Hematopoietic multipotent progenitor cell treated with erythropoietin and hydrocortisone succinate and interleukin-3 and kit ligand, for 4 days (in vitro differentiated cells): ENCODE data around the gene COMMD9.

Source experiments
- DNase-seq: peaks from one replicate; pipeline ENCODE4 v3.0.0-alpha.2; 2015

COMMD9 gene

GRCh38 chr11:36295926-36296325 lies 6.7 kb upstream of the COMMD9 start, which contains the start of gene PRR5L:
PRR5L (plus strand) TSS chr11:36296288; CDS start chr11:36401122, 104,834 bp downstream.
- DNase-seq = no peak

- peak; percentile 80 for DNase-seq
Measured at GRCh38 chr11:36292311-36292722, 3.1 kb upstream of the COMMD9 start.

DNA sequence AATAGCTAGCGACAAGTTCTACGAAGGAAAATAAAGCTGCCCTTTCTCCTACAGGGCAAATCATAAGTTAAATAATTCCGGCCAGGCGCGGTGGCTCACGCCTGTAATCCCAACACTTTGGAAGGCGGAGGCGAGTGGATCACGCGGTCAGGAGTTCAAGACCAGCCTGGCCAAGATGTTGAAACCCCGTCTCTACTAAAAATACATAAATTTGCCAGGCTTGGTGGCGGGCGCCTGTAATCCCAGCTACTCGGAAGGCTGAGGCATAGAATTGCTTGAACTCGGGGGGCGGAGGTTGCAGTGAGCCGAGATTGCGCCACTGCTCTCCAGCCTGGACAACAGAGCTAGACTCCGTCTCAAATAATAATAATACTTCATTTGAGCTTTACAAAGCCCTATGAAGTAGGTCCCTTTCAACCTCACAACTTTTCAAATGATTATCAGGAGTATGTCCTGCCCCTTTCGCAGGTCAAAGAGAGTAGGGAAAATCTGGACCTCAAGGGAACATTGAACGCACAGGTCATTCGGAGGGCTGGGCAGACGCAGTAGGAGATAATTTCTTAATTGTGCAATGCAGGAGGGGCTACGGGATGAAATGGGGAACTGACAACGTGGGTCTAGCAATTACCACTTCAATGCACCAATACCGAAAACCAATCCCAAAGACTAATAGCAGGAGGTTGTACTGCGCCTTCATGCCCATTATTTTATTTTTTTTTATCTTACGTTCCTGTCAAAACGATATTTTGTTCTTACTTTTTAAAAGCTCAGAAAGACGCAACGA lies 590 bp downstream of the COMMD9 start:
- DNase-seq = peak; percentile 67

DNA sequence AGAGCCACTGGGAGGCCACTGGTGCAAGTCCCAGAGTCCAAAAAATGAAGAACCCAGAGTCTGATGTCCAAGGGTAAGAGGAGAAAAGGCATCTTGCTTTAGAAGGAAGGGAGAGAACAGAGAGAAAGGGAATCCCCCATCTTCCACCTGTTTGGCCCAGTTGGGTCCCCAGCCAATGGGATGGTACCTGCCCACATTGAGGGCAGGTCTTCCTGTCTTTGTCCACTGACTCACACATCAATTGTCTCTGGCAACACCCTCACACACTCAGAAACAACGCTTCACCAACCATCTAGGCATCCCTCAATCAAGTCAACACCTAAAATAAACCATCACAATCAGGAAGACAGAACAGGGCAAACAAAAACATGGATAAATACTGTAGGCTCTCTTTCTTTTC lies 6.3 kb downstream of the COMMD9 start:
- no peak for DNase-seq

DNA sequence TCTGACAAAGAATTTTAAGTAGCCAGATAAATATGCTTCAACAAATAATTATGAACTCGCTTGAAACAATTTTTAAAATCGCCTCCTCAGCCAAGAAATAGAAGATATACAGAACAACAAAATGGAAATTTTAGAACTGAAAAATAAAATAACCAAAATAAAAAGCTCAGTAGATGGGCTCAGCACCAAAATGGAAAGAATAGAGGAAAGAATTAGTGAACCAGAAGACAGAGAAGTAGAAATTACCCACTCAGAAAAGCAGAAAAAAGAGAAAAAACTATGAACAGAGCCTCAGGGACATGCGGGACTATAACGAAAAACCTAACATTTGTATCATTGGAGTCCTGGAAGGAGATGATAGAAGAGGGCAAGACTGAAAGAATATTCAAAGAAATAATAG lies 7.4 kb downstream of the COMMD9 start:
- no peak for DNase-seq

DNA sequence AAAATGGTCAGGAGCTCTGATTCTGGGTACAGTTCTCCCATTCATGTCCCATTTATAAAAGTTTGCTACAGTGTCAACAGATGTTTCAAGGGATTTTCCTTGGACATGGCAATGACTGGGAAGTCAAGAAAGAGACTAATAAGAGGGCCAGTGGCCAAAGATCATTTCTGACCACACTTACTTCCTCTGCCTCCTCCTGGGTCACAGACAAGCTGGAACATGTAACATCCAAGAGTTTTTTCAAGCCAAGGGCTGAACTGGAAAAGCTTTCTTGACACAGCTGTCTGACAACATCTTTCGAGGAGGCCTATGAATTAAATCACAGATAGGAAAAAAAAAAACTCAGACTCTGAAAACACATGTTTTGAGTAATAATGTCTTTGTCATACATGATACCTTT lies 8.7 kb downstream of the COMMD9 start:
- DNase-seq = no peak

DNA sequence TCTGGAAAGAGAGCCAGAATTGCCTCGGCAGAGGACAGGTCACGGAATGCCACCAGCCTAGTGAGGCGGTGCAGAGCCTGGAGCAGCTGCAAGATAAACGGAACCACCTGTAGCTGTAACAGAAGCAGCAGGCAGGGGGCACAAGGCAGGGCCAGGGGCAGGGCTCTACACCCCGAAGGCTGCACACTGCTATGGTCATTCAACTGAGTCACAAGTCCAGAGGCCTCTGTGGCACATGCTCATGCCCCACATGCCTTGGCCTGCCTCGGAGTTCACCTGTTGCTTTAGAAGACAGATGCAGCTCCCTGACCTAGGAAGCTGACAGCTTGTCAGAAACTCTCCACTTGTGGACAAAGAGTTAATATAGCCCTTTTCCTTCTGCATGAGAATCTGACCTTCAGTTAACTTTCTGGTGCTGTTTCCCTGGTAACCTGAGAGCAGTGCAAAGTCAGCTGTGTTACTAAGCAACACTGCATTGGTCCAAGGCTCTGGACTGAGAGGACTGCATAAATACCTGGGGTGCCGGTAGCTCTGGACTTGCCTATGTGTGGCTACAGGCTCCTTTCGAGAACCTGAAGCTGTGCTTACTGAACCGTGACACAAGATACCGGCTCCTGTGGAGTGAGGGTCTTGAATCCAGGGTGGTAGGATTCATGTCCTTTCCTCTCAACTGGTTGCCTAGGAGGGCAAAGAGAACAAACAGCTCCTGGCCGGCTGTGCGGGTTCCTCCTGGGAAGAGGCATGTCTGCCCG lies 10.5 kb downstream of the COMMD9 start:
- DNase-seq = no peak

DNA sequence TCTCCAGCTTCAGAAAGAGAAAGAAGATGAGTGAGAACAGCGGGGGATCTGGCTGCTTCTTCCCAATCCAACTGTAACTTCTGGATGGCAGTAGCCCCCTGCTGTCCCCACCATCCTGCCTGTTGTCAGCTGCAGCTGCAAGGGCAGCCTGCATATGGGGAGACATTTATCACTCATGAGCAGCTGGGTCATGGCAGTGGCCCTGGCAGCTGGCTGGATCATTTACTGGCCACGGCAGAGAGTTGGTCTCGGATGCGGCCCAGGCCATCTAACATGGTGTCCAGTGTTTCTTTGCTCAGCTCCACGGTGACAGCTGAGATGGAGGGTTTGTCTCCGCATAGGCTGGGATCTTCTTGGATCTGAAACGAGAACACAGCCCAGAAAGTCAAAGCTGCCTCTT lies 14.8 kb downstream of the COMMD9 start:
- no peak for DNase-seq

GRCh38 chr11:36273110-36273509 lies 16.1 kb downstream of the COMMD9 start:
- no peak for DNase-seq

- peak; percentile 63 for DNase-seq
Measured at GRCh38 chr11:36271794-36272407, 17.3 kb downstream of the COMMD9 start.

- no peak for DNase-seq
Measured at GRCh38 chr11:36270701-36271100, 18.5 kb downstream of the COMMD9 start.

DNA sequence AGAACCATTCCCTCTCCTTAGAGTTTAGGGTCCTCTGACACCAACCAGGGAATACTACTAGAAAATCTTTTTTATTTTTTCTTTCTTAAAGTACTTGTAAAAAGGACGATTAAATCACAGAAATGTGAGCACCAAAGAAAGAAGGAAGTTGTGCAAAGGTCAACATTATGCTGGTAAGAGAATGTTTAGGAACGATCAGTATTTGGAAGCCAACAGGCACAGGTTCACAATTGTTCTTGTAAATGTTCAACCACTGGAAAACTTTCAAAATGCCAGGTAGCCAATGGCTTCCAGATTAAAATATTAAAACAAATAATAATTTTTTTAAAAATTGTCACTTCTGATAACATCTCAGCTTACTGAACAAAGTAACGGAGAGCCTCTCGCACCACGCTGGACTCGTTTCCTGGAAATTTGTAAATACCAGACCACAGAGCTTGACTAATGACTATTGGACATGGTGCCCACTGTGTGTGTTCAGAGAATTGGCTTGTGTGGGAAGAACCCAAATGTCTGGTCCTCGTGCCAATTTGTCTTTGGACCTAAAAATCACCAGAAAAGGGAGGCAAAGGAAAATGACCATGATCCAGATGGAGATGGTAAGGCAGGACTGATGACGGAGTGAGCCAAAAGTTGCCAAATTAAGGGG lies 20.8 kb downstream of the COMMD9 start:
- peak; percentile 24 for DNase-seq

DNA sequence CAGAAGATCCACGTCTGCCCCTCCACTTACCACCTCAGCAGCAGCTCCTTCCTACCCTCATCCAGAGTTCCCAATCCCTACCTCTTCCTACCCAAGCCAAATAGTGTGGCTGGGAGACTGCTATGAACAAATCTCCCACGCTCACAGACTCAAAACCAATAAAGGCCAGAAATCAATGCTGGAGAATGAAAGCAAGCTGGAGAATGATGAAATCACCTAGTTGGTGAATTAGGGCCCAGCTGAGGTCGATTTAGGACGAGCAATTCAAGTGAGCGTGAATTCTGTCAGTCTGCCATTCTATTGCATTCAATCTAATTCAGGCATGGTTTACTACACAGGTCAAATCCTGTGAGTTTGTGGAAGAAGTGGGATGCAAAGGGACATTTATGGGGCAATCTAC lies 22.5 kb downstream of the COMMD9 start:
- DNase-seq = no peak

GRCh38 chr11:36265793-36266628 lies 23.2 kb downstream of the COMMD9 start:
- DNase-seq = peak; percentile 75

DNA sequence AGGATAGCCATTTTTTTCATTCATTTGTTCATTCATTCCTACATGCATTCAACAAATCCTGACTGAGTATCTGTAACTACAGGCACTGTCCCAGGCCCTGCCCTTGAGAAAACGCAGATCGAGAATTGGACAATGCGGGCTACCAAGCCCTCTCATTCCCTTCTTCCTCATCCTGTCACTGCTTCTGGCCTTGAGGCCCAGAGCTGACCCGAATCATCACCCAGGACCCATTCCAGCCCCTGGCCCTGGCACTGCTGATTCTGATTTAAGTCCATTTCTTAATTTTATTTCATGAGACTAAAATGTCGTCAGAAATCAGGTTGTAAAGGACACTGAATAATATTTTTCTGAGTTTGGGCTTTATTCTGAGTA lies 24.3 kb downstream of the COMMD9 start:
- no peak for DNase-seq

DNA sequence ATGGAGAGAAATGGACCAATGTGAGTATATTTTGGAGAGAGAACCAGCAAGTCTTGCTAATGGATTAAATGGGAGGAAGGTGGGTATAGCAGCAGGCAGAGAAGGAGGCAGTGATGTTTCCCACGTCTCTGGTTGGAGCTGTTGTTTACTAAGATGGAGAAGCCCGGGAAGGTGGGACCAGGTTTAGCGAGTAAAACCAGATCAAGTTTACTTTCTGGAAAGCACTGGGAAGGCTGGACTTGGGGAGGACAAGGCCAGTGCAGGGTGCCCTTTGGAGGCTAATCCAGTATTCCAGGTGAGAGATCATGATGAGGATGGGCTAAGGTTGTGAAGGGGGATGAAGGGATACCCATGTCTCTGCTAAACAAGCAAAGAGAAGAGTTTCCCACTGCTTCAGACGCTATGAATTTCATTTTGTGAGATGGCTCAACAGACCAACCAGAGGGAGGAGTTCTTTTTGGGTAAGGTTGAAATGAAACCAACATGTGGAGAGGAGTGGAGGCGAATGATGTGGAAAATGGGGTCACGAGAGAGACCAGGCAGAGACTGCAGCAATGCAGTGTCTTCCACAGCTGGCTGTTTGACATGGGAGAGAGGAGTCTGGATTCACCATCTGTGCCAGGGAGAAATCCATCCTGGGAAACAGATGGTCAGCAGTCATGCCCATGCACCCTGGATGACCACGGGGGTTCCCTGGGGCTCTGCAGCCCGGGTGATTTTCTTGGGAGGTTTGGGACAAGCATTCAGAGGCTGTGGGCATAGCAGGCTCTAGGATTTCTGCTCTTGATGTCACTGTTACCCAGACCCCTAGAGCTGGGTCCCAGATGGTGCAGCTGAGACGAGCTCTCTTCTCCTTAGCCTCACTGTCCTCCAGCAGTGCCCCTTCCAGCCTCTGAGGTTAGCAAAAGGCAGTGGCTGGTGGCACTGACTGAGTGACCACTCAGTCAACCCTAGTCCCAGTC lies 24.9 kb downstream of the COMMD9 start:
- DNase-seq = no peak

DNA sequence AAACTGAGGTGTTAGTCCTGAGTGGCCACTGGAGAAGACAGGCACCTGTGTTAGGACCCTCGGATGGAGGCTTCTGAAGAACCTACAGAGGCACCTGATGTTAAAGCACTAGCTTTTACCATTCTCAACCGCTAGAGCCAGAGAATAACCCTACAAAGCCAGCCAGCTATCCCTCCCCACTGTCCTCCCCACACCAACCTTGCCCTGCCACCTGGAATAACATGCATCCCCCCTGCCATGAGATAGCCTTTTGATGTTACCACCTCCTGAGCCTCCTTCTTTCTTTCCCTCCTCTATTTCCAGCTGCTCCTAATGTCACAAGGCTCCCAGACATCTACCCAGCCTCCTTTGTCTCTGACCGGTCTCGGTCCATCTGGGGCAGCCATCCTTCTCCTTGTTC lies 28.1 kb downstream of the COMMD9 start:
- DNase-seq = no peak

DNA sequence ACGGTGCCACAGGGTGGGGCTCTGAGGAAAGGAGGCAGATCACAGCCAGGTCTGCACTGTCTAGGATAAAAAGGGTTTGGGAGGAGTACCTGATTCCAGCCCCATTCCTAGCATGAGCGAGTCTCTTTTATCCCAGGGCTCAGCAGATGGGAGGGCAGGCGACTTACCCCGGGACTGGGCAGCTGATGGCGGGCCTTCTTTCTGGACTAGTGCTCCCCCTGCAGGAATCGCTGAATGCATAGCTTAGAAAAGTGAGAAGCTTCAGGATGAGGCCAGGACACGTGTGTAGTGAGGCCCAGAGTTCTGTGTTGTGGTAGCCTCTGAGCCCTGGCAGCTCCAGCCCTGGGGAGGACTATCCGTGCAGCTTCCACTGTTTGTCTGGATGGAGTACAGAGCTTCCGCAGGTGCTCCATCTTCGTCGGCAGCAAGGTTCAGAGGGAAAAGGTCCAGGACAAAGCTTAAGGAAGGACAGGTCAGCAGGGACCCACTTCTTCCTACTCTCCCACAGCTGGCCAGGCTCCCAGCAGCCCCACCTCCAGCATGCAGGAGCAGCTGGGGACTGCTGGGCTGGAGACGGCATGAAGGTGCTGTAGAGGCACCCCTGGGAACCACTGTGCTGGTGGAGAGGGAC lies 30.4 kb downstream of the COMMD9 start:
- peak; percentile 82 for DNase-seq

DNA sequence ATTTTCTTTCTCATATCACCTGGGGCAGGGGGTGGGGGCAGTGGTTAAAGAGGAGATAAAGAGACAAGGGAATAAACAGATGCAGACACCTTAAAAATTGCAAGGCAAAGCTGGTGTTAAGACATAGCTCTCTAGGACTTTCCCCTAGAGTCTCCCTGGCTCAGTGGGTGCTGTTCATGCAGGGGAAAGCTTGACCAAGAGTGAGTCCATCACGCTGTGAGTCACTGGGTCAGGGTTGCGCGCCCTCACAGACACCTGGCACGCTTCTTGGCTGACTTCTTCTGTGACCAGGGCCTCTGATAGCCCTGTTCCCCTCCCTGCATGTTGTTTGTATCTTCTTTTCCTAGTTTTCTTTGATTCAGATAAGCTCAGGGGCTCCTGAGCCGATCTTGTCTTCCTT lies 31.9 kb downstream of the COMMD9 start:
- no peak for DNase-seq

DNA sequence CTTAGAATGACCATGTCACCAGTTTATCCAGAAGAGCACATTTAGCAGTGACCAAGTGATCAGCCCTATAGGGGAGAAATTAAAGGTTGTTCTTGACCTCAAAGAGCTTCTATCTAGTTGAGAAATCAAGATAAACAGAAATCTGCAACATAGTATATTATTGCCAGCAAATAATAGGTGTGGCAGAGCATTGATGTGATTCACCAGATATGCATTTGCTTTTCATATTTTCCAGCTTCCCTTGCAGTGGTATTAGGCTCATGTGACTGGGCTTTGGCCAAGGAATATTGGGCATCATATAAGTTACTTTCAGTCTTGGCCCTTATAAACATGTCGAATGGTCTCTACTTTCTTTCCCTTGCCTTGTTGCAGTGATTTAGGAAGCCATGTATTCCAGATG lies 34.5 kb downstream of the COMMD9 start:
- no peak for DNase-seq

DNA sequence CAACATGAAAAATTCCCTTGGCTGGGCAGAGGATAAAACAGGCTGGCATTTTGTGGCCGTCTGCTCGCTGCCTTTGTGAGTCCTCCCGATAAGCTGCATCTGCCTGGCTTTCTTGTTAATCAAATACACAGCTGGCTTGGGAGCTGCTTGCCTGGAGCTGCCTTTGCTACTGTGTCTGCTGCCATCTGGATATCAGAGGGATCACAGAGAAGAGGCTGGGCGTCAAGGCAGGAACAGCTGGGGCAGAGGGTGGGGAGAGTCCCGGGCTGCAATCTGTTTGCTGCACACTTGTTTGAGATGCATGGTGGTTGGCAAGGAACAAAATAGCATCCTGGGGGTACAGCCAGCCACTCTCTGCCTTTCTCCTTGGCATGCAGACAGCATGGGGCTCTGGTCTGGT lies 36.0 kb downstream of the COMMD9 start:
- peak; percentile 56 for DNase-seq
